ENCODE measurements around the gene IPO11.
"Not testable (repeated sequence)": the region's sequence is repeated elsewhere in the genome, so short reads cannot be mapped to it uniquely, and the experiment has no call there.

The IPO11 gene

DNA sequence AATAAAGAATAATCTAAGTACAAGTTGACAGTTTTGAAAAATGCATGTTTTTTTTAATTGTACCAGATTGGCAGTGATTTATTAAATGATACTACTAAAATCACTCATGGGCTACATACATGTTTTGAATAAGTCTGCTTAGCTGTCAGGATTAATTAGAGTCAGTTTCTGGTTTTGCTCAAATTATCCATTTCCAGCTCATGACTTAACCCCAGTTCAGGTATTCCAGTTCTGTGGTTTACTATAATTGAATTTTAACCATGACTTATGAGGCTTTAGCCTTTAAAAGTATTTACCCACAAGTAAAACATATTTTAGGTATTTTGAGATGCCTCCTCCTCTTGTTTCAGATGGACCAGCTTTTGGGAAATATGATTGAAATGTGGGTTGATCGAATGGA is 148.2 kb downstream of the IPO11 start:
- peaks cover 7% of the 10 kb centered on the region for H3K9me3 Mint-ChIP-seq
- H3K27ac Mint-ChIP-seq: no peak overlapping the region
- no peak overlapping the region for H3K4me3 Mint-ChIP-seq
- H3K36me3 Mint-ChIP-seq (ENCODE audit: low read depth): peaks cover 76% of the 10 kb centered on the region
- no peaks in the 10 kb centered on the region for H3K27me3 Mint-ChIP-seq
- no peak for DNase-seq
- no peaks in the 10 kb centered on the region for H3K4me1 Mint-ChIP-seq (ENCODE audit: low read depth)

DNA sequence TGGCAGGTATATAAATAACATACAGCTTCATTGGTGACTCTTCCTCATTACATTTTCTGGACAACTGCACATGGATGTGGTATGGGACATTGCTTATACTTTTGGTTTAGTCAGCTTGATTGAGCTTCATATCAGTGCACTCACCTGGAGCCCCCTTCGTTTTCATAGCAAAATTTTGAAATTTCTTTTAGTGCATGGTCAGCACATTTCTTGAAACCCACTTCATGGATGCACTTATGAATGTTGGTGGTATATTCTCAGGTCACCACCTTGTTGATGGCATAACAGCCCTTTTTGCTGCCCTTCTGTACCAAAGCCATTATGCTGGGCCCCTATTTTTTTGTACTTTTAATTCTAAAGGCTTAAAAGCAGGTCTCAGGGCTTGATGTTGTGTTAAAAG is 149.3 kb downstream of the IPO11 start:
- no peaks in the 10 kb centered on the region for H3K4me1 Mint-ChIP-seq (ENCODE audit: low read depth)
- H3K9me3 Mint-ChIP-seq: peaks cover 10% of the 10 kb centered on the region
- no peak for DNase-seq
- no peak overlapping the region for H3K27ac Mint-ChIP-seq
- no peak overlapping the region for H3K4me3 Mint-ChIP-seq
- H3K27me3 Mint-ChIP-seq: no peaks in the 10 kb centered on the region
- H3K36me3 Mint-ChIP-seq (ENCODE audit: low read depth): peaks cover 80% of the 10 kb centered on the region

GRCh38 chr5:62562867-62563266 is 150.3 kb downstream of the IPO11 start:
- Mint-ChIP-seq H3K4me3 (no peak overlapping the region), H3K27me3 (no peaks in the 10 kb centered on the region), H3K27ac (no peak overlapping the region), H3K9me3 (peaks cover 14% of the 10 kb centered on the region), H3K36me3 (ENCODE audit: low read depth) (peaks cover 81% of the 10 kb centered on the region), H3K4me1 (ENCODE audit: low read depth) (no peaks in the 10 kb centered on the region)
- DNase-seq: no peak

DNA sequence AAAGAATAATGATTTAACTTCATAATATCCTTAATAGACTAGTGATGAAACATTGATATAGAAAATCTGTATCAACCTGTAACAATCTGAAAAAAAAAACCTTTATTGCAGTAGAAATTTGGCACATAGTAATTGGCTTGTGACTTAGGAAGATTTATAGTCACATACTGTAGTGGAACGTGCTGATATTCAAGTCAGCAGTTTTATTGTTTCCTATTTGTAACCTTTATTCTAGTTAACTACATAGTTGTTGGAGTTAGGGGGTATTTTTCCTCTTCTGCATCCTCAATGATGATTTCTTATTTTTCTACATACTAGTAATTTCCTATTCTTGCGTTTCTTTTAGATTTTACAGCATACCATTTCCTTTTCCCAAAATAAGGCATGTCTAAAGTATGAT is 151.5 kb downstream of the IPO11 start:
- no peaks in the 10 kb centered on the region for H3K27me3 Mint-ChIP-seq
- DNase-seq: no peak
- H3K9me3 Mint-ChIP-seq: peaks cover 14% of the 10 kb centered on the region
- H3K4me1 Mint-ChIP-seq (ENCODE audit: low read depth): peaks cover 7% of the 10 kb centered on the region
- no peak overlapping the region for H3K27ac Mint-ChIP-seq
- H3K4me3 Mint-ChIP-seq: no peak overlapping the region
- H3K36me3 Mint-ChIP-seq (ENCODE audit: low read depth): peaks cover 87% of the 10 kb centered on the region

- H3K4me3 Mint-ChIP-seq, DNase-seq, H3K27ac Mint-ChIP-seq, H3K27me3 Mint-ChIP-seq: not testable (repeated sequence)
- Mint-ChIP-seq H3K36me3 (ENCODE audit: low read depth) (peaks cover 81% of the 10 kb centered on the region), H3K9me3 (peaks cover 14% of the 10 kb centered on the region), H3K4me1 (ENCODE audit: low read depth) (peaks cover 19% of the 10 kb centered on the region)
Measured at GRCh38 chr5:62565740-62566139, 153.2 kb downstream of the IPO11 start.

GRCh38 chr5:62568143-62568542 is 155.6 kb downstream of the IPO11 start:
- Mint-ChIP-seq H3K4me1 (ENCODE audit: low read depth) (peaks cover 23% of the 10 kb centered on the region), H3K9me3 (peaks cover 14% of the 10 kb centered on the region), H3K36me3 (ENCODE audit: low read depth) (peaks cover 66% of the 10 kb centered on the region), H3K4me3 (no peak overlapping the region), H3K27me3 (no peaks in the 10 kb centered on the region), H3K27ac (no peak overlapping the region)
- DNase-seq: no peak

DNA sequence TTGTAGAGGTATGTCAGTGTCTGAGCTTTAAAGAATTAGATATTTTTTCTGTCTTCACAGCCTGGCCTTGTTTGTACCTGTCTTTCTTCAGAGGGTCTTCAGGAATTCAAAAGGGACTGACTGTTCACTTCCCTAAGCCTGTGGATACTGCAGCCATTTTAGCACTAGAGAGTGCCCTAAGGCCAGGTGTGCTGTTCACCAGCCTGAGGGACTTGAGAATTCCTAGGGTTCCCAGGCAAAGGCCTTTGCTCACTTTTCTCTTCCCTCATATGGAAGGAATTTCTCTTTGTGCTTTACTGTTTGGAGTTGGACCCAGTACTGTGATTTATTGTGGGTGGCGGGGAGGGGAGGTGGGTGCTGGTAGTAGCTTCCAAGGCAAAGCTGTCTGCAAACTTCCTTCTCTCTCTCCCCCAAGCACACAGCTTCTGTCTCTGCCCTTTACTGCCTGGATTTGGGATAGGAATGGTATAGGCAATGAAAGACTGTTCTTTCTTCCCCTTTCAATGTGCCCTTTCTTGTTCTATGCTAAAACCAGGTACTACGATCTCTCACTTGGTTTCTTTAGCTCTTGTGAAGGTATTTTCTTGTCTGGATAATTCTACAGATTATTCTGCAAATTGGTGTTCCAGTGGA is 156.4 kb downstream of the IPO11 start:
- Mint-ChIP-seq H3K4me1 (ENCODE audit: low read depth) (peaks cover 24% of the 10 kb centered on the region), H3K36me3 (ENCODE audit: low read depth) (peaks cover 64% of the 10 kb centered on the region), H3K4me3 (no peak overlapping the region), H3K9me3 (peaks cover 14% of the 10 kb centered on the region), H3K27me3 (no peaks in the 10 kb centered on the region), H3K27ac (peak overlapping the region; percentile 72)
- DNase-seq: no peak

GRCh38 chr5:62569470-62569869 is 156.9 kb downstream of the IPO11 start:
- Mint-ChIP-seq H3K27ac (peak overlapping the region; percentile 72), H3K27me3 (no peaks in the 10 kb centered on the region), H3K4me1 (ENCODE audit: low read depth) (peaks cover 30% of the 10 kb centered on the region), H3K36me3 (ENCODE audit: low read depth) (peaks cover 60% of the 10 kb centered on the region), H3K9me3 (peaks cover 14% of the 10 kb centered on the region), H3K4me3 (no peak overlapping the region)
- no peak for DNase-seq

DNA sequence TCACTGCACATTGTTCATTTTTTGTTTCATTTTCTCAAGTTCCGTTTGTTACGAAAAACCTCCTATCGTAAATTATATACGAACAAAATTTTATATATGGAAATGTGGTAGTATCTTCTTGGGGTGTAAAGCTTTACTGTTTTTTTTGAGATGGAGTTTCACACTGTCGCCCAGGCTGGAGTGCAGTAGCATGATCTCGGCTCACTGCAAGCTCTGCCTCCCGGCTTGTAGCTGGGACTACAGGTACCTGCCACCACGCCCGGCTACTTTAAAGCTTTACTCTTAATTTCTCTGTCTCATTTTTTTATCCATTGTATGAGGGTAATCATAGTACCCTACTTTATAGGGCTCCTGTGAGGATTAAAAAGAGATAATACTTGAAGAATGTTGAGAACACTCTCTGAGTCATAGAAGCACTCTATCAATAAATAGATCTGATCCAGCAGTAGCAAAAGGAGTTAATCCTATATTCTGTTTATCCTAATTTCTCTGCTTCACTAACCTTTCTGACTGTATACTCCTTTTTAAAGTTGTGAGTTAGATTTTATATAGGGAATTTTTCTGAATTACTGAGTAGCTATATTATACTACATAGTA is 160.5 kb downstream of the IPO11 start:
- H3K4me1 Mint-ChIP-seq (ENCODE audit: low read depth): peaks cover 55% of the 10 kb centered on the region
- H3K27me3 Mint-ChIP-seq: no peaks in the 10 kb centered on the region
- no peak overlapping the region for H3K27ac Mint-ChIP-seq

DNA sequence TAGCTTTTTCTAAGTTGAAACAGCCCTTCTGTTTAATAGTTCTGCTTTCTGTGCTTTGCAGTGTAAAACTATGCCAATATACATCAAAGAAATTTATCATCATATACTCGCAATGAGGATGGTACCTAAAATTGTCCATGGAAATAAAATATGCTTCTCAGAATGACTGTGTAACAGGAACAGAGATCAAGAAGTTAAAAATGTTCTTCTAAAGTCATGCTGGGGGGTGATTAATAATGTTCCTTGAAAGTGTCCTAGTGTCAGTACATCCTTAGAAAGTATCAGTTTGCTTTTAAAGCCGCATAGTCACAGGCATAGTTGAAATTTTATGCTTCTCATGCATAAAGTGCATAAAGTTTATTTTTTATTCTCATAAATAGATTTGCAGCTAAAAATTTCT is 162.0 kb downstream of the IPO11 start:
- no peak for DNase-seq
- no peaks in the 10 kb centered on the region for H3K27me3 Mint-ChIP-seq
- peaks cover 31% of the 10 kb centered on the region for H3K36me3 Mint-ChIP-seq (ENCODE audit: low read depth)
- H3K27ac Mint-ChIP-seq: no peak overlapping the region
- no peaks in the 10 kb centered on the region for H3K9me3 Mint-ChIP-seq
- H3K4me3 Mint-ChIP-seq: no peak overlapping the region
- peaks cover 52% of the 10 kb centered on the region for H3K4me1 Mint-ChIP-seq (ENCODE audit: low read depth)

More for the DNA sequence above, 160.5 kb downstream of the IPO11 start:
- Mint-ChIP-seq H3K36me3 (ENCODE audit: low read depth) (peaks cover 43% of the 10 kb centered on the region), H3K4me3 (no peak overlapping the region), H3K9me3 (no peaks in the 10 kb centered on the region)
- DNase-seq: no peak

DNA sequence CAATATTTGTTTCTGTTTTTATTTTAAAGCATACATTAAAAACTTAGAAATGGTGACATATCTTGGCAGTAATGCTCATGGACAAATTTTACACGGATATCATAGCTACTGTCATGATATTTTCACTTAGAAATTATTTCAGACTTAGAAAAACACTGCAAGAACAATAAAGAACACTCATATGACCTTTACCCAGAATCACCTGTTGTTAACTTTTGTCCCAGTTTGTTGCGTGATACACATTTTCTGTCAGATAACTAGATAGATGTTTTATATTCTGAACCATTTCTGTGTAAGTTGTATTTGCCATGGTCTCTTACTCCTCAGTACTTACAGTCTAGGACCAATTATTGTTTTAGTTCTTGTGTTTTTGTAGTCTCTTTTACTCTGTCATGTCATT is 162.5 kb downstream of the IPO11 start:
- no peak for DNase-seq
- H3K4me1 Mint-ChIP-seq (ENCODE audit: low read depth): peaks cover 50% of the 10 kb centered on the region

DNA sequence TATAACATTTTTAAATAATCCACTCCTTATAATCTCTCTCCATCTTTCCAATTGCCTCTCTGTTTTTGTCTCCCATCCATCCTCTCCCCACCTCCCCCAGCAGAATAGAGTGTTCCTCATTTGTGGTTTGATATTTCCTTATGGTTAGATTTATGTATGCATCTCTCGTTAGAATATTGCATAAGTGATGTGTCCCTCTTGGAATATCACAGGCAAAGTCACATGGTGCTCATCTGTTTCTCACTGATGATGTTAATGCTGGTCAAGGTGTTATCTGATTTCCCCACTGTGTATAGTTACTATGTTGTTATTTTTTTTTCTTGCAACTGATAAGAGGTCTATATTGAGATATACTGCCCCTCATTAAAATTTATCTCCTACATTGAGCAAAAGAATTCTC is 162.9 kb downstream of the IPO11 start:
- Mint-ChIP-seq H3K4me1 (ENCODE audit: low read depth) (peaks cover 51% of the 10 kb centered on the region), H3K27ac (no peak overlapping the region), H3K9me3 (no peaks in the 10 kb centered on the region), H3K4me3 (no peak overlapping the region), H3K36me3 (ENCODE audit: low read depth) (peaks cover 36% of the 10 kb centered on the region), H3K27me3 (no peaks in the 10 kb centered on the region)
- no peak for DNase-seq

More for the DNA sequence above, 162.5 kb downstream of the IPO11 start:
- Mint-ChIP-seq H3K9me3 (no peaks in the 10 kb centered on the region), H3K4me3 (no peak overlapping the region), H3K27ac (peak overlapping the region; percentile 23), H3K36me3 (ENCODE audit: low read depth) (peaks cover 34% of the 10 kb centered on the region), H3K27me3 (no peaks in the 10 kb centered on the region)

DNA sequence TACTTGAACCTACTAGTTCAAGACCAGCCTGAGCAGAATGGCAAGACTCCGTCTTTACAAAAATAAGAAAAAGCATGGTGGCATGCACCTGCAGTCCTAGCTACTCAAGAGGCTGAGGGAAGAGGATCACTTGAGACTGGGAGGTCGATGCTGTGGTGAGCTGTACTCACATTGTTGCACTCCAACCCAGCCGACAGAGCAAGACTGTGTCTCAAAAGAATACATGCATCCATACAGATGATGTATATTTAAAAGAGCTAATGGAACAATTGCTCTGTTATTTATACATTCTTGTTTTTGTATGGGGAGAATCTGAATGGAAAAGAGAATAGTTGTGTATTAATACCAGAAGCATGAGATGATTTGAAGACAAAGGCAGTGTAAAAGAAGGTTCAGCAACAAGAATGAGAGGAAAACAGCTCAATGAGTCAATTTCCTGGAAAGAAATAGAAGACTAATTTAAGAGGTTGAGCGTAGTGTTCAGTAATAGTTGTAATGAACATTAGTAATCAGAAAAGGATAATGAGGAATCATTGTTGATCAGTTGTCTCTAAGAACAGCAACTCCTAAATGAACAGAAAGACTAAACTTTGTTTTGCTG is 164.1 kb downstream of the IPO11 start:
- Mint-ChIP-seq H3K9me3 (no peaks in the 10 kb centered on the region), H3K36me3 (ENCODE audit: low read depth) (peaks cover 40% of the 10 kb centered on the region), H3K27me3 (no peaks in the 10 kb centered on the region), H3K27ac (peak overlapping the region; percentile 29), H3K4me1 (ENCODE audit: low read depth) (peaks cover 58% of the 10 kb centered on the region), H3K4me3 (no peak overlapping the region)
- DNase-seq: no peak

DNA sequence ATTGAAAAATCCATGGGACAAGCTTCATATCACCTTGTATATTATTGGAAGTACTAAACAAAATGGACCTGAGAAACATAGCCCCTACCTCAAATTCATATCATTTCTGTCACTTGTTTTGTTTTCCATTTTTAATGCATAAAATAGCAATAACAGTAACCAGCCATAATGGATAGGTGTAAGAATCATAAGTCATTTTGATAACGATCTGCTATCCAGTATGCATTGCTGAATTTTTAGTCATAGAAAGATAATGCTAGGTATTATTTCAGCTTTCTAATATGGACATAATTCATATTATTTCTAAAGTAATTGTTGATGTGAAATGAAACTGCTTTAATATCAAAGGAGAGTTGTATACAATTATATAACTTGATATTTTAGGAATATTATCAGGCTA is 164.9 kb downstream of the IPO11 start:
- peaks cover 66% of the 10 kb centered on the region for H3K4me1 Mint-ChIP-seq (ENCODE audit: low read depth)
- no peaks in the 10 kb centered on the region for H3K9me3 Mint-ChIP-seq
- peaks cover 35% of the 10 kb centered on the region for H3K36me3 Mint-ChIP-seq (ENCODE audit: low read depth)
- H3K27ac Mint-ChIP-seq: no peak overlapping the region
- H3K4me3 Mint-ChIP-seq: no peak overlapping the region
- no peaks in the 10 kb centered on the region for H3K27me3 Mint-ChIP-seq
- DNase-seq: no peak

DNA sequence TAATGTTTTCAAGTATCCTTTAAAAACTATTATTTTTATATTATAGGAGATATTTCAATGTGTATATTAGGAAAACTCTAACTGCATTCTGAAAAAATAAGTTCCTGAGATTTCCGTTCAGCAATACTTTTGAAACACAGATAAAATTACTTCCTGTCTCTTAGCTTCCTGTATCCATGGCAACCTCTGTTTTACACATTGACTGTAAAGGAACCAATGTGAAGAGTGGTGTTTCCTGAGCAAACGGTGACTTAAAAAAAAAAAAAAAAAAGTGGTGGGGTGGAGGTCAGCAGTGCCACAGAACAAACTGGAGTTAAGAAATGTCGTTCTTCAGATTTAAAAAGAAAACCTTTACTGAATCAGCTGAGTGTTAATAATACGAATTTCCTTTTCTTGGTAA is 166.0 kb downstream of the IPO11 start, which contains the start of gene LRRC70:
Gene LRRC70, plus strand, starts transcription at position 280 of the 400 bp plus-strand sequence. CDS start 620 bp downstream, outside the sequence.
- Mint-ChIP-seq H3K4me1 (ENCODE audit: low read depth) (peaks cover 62% of the 10 kb centered on the region), H3K27ac (peak within 1 kb of the TSS; percentile 84)
- no peak for DNase-seq

More for the DNA sequence above, 166.0 kb downstream of the IPO11 start, which contains the start of gene LRRC70:
- Mint-ChIP-seq H3K4me3 (peak within 1 kb of the TSS; percentile 61), H3K27me3 (no peaks in the 10 kb centered on the region), H3K36me3 (ENCODE audit: low read depth) (peaks cover 31% of the 10 kb centered on the region), H3K9me3 (no peaks in the 10 kb centered on the region)
